GM18520 (cell line): Measurements from ENCODE around the gene TMEM214.

ENCODE experiments used
- ATAC-seq: cut with Tn5 transposase; IDR thresholded peaks from one replicate; pipeline ENCODE4 v1.9.1; 2021; ENCODE audit not compliant: unreplicated experiment

The TMEM214 gene, protein sequence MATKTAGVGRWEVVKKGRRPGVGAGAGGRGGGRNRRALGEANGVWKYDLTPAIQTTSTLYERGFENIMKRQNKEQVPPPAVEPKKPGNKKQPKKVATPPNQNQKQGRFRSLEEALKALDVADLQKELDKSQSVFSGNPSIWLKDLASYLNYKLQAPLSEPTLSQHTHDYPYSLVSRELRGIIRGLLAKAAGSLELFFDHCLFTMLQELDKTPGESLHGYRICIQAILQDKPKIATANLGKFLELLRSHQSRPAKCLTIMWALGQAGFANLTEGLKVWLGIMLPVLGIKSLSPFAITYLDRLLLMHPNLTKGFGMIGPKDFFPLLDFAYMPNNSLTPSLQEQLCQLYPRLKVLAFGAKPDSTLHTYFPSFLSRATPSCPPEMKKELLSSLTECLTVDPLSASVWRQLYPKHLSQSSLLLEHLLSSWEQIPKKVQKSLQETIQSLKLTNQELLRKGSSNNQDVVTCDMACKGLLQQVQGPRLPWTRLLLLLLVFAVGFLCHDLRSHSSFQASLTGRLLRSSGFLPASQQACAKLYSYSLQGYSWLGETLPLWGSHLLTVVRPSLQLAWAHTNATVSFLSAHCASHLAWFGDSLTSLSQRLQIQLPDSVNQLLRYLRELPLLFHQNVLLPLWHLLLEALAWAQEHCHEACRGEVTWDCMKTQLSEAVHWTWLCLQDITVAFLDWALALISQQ

GRCh38 chr2:27032495-27033252 lies at the start of gene TMEM214:
Gene TMEM214, plus strand, starts transcription at chr2:27032965. Its CDS starts 51 bp downstream, at chr2:27033016.
- peak; percentile 87 for ATAC-seq

GRCh38 chr2:26983746-26984145 lies 49.0 kb upstream of the TMEM214 start:
- no peak for ATAC-seq

GRCh38 chr2:26985807-26986206 lies 47.0 kb upstream of the TMEM214 start:
- ATAC-seq: no peak

DNA sequence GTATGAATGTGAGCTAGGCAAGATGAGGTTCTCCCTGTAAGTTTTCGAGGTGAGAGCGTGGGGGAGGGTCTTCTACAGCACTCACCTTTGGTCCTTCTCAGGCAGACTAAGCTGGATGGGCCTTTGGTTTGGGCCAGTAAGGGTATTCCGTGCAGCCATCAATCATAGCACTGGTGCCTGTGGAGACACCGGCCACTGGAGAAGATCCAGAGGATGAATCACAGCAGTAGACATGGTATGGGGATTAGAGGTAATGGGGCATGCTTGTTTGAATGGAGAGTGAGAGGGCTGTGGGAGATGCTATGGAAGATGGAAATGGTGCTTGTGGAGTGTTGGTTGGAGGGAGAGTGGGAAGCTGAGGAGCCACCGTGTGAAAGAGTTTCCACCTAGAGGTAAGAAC lies 46.2 kb upstream of the TMEM214 start:
- no peak for ATAC-seq

DNA sequence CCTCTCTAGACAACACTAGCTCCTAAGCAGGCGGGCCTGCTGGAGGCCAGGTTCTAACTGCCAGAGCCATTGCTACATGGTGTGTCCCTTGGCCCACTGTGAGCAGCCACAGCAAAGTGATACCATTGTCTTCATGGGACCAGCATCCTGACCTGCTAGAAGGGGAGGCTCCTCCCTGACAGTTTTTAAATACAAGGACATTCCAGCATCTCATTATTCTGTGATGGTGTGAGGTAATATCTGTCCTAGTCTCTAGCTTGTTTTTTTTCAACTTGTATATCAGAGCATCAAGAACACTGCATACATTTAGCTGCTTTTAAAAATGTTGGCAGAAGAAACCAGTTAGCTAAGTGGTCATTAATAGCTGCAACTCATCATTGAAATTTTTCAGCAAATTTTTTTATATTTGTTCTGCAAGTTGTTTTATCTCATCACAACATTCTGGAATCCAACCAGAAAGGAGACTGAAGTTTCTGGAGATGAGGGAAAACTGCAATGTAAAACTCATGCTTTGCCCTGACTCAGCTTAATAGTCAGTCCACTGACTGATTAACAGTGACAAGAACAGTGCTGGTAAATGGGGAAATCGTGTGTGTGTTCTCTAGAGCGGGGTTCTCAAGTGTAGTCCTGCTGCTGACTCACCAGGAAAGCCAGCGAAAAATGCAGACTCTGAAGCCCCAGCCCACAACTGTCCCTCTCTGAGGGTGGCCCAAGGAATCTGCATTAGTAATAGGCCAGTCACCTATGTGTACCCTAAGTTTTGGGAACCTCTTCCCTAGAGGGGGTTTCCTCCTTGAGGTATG lies 44.5 kb upstream of the TMEM214 start:
- ATAC-seq: no peak

DNA sequence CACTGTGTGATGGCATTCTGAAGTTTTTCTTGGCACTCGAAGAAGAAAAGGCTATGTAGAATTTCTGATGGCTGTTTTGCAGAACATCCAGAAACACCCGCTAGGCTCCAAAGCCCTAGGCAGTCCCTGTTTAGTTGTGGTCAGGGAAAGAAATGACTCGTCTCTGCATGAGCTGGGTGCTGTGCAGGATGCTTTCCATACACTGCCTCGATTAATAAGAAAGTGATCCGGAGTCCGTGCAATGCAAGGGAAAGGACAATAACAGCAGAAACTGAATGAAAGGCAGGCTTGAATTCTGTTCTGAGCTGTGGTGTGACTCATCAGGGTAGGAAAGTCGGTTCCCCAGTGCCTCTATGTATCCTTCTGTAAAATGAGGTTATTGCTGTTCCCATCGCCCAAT lies 43.6 kb upstream of the TMEM214 start:
- no peak for ATAC-seq

- ATAC-seq: no peak
These were observed 41.0 kb upstream of the TMEM214 start for GRCh38 chr2:26991717-26992116.

- ATAC-seq: no peak
These were observed 39.0 kb upstream of the TMEM214 start for GRCh38 chr2:26993768-26994167.

GRCh38 chr2:26994983-26995382 lies 37.8 kb upstream of the TMEM214 start:
- ATAC-seq: no peak

DNA sequence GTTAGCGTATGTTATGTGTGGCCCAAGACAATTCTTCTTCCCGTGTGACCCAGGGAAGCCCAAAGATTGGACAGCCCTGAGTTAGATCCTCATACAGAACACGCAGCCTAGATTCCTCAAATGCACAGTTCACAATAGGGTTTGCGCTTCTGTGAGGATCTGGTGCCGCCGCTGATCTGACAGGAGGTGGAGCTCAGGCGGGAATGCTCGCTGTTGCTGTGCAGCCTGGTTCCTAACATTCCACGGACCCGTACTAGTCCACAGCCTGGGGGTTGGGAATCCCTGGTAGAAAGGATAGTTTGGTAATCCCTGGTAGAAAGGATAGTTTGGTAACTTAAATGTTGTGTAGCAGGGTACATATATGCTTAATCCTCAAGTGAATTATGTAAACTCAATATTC lies 35.4 kb upstream of the TMEM214 start:
- no peak for ATAC-seq

- ATAC-seq: no peak
These were observed 34.4 kb upstream of the TMEM214 start for GRCh38 chr2:26998323-26998722.

- ATAC-seq: no peak
These were observed 32.5 kb upstream of the TMEM214 start for GRCh38 chr2:27000228-27000627.

GRCh38 chr2:27000995-27001394 lies 31.8 kb upstream of the TMEM214 start:
- ATAC-seq: no peak

DNA sequence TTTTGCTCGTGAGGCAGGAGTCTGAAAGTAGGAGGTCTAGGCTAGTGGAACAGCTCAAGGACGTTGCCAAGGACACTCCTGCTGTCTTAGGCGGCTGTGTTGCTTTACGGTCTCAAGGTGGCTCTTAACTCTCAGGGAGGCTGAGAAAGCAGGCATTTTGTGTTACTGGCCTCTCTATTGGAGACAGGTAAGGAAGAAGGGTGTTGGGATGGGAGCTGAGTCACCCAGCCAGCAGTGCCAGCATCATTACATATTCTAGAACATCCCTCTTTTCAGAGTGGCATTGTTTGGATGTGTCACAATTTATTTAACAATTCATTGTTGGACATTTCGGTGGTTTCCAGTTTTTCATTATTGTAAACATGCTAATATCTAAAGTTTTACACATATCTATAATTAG lies 30.8 kb upstream of the TMEM214 start:
- no peak for ATAC-seq

DNA sequence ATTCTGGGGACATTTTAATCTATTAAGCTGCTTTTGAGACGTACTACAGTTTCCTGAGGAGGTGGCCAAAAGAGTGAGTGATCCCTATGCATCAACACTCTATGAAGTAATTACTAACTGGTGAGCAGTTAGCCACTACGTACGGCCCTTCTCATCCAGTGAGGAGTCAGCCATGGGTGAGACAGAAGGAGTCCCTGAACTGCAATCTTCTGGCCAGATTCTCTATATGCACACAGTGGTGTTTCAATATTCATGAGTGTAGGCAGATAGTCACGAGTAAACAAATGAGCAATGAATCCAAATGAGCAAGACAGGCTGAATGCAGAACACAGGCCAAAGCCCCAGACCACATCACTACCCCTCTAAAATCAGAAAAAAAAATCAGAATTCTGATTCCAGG lies 29.8 kb upstream of the TMEM214 start:
- ATAC-seq: no peak

- ATAC-seq: no peak
These were observed 28.9 kb upstream of the TMEM214 start for GRCh38 chr2:27003857-27004256.

GRCh38 chr2:27006602-27007415 lies 26.0 kb upstream of the TMEM214 start:
- ATAC-seq: no peak

DNA sequence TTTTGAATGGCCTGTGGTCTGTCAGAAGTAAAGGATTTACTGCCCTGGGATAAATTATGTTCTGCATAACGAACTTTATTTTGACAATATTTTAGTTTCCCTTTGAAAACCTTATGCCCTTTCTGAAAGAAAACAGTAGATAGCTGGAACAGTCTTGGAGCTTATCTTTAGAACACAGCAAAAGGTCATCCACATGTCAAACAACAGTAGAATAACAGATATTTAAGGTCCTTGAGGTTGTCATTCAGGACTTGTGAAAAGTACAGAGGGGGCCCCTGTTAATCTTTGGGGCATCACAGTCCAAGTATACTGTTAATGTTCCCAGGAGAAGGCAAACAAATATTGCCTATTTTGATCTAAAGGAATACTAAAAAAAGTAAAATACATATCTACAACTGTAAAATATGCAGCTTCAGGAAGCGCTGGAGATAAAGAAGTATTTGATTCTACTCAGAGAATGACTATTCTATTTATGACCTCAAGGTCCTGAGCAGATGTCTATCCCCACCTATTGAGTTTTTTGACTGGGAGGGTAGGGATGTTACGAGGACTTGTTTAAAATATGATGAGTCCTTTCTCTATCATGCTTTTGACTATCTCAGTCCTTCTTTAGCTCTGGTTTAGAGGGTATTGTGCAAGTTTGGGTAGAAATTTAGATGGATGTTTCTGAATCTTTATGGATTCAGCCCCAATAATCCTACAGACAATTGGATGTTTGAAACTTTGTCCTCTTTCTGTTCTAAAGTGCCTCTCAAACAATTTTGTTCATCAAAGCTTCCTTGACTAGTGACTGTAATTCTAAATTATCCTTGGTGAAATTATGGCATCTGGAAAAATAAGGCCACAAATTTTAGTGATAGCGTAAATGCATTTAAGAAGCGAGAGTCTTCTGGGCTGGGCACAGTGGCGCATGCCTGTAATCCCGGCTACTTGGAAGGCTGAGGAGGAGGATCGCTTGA lies 25.1 kb upstream of the TMEM214 start:
- ATAC-seq: no peak

DNA sequence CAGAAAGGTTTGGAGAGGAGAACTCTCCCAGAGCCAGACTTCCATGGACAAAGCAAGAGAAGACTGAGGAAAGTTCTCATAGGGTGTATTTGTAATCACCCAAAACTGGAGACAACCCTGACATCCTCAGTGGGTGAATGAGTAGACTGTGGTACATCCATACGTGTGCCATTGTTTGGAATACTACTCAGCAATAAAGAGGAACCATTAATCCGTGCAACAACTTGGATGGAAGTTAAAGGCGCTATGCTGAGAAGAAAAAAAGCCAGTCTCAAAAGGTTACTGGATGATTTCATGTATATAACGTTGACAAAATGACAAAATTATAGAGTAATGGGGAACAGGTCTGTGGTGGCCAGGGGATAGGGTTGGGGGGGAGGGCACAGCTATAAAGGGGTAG lies 24.1 kb upstream of the TMEM214 start:
- no peak for ATAC-seq
